ENCODE results near the gene ZNF148.
"Not testable (repeated sequence)": the region's sequence is repeated elsewhere in the genome, so short reads cannot be mapped to it uniquely, and the experiment has no call there.

DNA sequence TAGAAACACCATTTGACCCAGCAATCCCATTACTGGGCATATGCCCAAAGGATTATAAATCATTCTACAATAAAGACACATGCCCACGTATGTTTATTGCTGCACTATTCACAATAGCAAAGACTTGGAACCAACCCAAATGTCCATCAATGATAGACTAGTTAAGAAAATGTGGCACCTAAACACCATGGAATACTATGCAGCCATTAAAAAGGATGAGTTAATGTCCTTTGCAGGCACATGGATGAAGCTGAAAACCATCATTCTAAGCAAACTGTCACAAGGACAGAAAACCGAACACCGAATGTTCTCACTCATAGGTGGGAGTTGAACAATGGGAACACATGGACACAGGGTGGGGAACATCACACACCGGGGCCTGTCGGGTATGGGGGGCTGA lies 13.2 kb upstream of the ZNF148 start:
- TF ChIP-seq, protein P1, sequence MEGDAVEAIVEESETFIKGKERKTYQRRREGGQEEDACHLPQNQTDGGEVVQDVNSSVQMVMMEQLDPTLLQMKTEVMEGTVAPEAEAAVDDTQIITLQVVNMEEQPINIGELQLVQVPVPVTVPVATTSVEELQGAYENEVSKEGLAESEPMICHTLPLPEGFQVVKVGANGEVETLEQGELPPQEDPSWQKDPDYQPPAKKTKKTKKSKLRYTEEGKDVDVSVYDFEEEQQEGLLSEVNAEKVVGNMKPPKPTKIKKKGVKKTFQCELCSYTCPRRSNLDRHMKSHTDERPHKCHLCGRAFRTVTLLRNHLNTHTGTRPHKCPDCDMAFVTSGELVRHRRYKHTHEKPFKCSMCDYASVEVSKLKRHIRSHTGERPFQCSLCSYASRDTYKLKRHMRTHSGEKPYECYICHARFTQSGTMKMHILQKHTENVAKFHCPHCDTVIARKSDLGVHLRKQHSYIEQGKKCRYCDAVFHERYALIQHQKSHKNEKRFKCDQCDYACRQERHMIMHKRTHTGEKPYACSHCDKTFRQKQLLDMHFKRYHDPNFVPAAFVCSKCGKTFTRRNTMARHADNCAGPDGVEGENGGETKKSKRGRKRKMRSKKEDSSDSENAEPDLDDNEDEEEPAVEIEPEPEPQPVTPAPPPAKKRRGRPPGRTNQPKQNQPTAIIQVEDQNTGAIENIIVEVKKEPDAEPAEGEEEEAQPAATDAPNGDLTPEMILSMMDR (IDR thresholded peaks at IDR 0.05; ENCODE audit: low read length): not testable (repeated sequence)
- TF ChIP-seq EZH2 (optimal IDR thresholded peaks at IDR 0.05; ENCODE audit: low read depth, low read length): not testable (repeated sequence)
